ENCODE data around the gene HS1BP3. TPM values are rescaled to one million over a fixed set of nuclear protein-coding genes. Genes with fewer than 3 reads are reported as not detected.

HS1BP3 gene
- total RNA-seq, 1 donor from 2014 or later, result 16.5 TPM

DNA sequence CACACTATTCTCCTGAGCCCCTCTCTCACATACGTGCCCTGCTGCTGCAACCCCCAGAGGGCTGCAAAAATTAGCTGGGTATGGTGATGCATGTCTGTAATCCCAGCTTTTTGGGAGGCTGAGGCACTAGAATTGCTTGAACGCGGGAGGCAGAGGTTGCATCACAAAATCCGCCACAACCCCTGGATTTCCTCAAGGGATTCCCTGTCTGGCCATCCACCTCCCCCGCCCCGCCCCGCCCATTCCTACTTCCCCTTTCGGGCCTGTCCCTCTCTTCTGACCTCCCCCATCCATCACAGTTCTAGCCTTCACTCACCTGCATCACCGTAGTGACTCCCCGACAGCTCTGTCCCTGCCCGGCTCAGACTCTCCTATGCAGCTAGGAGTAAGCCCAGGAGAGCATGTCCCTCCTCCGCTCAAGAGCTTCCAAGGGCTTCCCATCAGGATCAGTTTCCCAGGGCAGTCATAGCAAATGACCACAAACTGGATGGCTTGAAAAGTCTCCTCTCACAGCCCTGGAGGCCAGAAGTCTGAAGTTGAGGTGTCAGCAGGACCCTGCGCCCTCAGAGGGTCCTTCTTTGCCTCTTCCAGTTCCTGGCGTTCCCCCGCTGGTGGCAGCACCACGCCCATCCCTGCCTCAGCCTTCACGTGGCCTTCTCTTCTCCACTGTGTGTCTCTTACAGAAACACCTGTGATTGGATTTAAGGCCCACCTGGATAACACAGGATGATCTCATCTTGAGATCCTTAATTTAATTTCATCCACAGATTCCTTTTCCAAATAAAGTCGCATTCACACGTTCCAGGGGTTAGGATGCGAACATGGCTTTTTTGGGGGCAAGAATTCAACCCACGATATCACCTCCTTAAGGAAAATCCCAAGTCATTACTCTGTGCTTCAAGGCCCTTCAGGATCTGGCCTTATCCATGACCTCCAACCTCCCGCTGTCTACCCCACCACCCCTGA lies 58.5 kb downstream of the HS1BP3 start:
- DNase-seq (ENCODE audit: low spot score in 2 of 2, unreplicated experiment in 2 of 2), result no peak
- Mint-ChIP-seq H3K36me3 (no peaks in the 10 kb centered on the region), H3K4me1 (peaks cover 2% of the 10 kb centered on the region), H3K27ac (no peak overlapping the region), H3K4me3 (no peak overlapping the region), H3K9me3 (no peaks in the 10 kb centered on the region), H3K27me3 (ENCODE audit: low read depth) (no peaks in the 10 kb centered on the region)
- TF ChIP-seq, protein P1, sequence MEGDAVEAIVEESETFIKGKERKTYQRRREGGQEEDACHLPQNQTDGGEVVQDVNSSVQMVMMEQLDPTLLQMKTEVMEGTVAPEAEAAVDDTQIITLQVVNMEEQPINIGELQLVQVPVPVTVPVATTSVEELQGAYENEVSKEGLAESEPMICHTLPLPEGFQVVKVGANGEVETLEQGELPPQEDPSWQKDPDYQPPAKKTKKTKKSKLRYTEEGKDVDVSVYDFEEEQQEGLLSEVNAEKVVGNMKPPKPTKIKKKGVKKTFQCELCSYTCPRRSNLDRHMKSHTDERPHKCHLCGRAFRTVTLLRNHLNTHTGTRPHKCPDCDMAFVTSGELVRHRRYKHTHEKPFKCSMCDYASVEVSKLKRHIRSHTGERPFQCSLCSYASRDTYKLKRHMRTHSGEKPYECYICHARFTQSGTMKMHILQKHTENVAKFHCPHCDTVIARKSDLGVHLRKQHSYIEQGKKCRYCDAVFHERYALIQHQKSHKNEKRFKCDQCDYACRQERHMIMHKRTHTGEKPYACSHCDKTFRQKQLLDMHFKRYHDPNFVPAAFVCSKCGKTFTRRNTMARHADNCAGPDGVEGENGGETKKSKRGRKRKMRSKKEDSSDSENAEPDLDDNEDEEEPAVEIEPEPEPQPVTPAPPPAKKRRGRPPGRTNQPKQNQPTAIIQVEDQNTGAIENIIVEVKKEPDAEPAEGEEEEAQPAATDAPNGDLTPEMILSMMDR (IDR thresholded peaks at IDR 0.05; ENCODE audit: unreplicated experiment), result no peak

DNA sequence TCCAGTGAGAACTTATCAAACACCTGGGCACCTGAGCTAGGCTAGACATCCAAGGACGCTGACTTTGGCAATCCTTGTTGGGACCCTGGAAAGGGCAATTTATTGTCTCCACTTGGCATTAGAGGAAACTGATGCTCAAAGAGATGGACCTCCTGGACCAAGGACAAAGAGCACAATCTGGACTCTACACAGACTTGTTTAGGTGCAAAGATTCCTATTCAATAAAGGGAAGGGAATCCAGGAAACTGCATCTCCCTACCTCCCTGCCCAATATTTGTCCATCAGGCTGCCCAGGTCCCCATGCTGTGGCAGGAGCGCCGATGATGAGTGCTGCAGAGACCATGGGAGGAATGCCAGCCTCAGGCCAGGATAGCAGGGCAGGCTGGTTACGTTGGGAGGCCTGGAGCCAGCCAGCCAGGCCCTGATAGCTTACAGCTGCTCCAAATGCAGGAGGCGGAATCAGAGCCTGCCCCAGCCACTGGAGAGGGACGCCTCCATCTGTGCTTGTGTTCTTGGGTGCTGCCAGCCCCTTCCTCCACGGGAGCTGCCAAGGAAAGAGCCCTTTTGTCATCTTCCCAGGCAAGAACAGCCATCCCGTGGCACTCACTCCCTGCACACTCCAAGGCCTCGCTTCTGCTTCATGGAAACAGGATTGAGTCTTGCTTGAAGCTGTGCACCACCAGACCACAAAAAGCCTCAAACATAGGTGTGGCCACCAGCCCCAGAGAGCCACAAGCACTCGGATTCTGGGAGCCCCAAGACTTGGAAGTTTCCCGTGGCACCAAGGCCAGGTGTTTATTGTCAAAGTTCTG lies 60.0 kb downstream of the HS1BP3 start:
- Mint-ChIP-seq H3K27me3 (ENCODE audit: low read depth) (no peaks in the 10 kb centered on the region), H3K9me3 (no peaks in the 10 kb centered on the region), H3K4me1 (peaks cover 4% of the 10 kb centered on the region), H3K4me3 (no peak overlapping the region), H3K36me3 (no peaks in the 10 kb centered on the region), H3K27ac (no peak overlapping the region)
- DNase-seq (ENCODE audit: low spot score in 2 of 2, unreplicated experiment in 2 of 2), result no peak
- TF ChIP-seq, protein P1 (IDR thresholded peaks at IDR 0.05; ENCODE audit: unreplicated experiment), result no peak

DNA sequence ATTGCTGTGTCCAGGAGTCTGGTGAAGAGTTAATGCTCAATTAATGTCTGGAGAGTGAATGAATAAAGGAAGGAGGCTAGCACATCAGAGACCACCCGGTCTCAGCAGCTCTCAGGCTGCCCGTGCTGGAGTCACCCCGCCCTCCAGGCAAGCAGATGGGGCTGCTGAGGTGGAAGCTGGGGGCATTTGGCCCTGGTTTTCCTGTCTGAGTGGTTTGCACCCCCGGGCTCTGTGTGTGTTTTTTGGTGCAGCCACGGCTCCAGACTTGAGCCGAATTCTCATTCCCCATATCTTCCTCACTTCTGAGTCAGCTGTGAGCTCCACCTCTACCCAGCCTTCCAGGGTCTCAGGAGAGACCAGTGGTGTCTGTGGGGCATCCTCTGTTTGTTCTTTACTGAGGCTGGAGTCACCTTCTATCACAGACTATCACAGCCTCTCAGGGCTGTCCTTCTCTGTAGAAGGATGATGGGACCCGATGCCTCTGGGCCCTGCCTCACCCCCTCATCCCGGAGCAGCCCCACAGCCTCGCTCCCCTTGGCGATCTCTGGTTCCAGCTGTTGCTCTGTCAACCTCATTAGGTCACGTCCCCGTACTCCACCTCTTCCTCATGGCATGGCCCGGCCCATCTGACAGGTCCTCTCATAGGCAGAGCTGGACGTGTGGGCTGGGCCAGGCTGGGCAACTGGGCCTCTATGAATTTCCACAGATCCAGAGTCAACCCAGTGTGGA lies 60.8 kb downstream of the HS1BP3 start:
- TF ChIP-seq, protein P1 (IDR thresholded peaks at IDR 0.05; ENCODE audit: unreplicated experiment), result no peak
- no peaks in the 10 kb centered on the region for H3K9me3 Mint-ChIP-seq
- H3K4me1 Mint-ChIP-seq, result peaks cover 10% of the 10 kb centered on the region
- H3K4me3 Mint-ChIP-seq, result no peak overlapping the region
- DNase-seq (ENCODE audit: low spot score in 2 of 2, unreplicated experiment in 2 of 2), result no peak
- H3K36me3 Mint-ChIP-seq, result no peaks in the 10 kb centered on the region
- H3K27me3 Mint-ChIP-seq (ENCODE audit: low read depth), result no peaks in the 10 kb centered on the region
- H3K27ac Mint-ChIP-seq, result no peak overlapping the region

DNA sequence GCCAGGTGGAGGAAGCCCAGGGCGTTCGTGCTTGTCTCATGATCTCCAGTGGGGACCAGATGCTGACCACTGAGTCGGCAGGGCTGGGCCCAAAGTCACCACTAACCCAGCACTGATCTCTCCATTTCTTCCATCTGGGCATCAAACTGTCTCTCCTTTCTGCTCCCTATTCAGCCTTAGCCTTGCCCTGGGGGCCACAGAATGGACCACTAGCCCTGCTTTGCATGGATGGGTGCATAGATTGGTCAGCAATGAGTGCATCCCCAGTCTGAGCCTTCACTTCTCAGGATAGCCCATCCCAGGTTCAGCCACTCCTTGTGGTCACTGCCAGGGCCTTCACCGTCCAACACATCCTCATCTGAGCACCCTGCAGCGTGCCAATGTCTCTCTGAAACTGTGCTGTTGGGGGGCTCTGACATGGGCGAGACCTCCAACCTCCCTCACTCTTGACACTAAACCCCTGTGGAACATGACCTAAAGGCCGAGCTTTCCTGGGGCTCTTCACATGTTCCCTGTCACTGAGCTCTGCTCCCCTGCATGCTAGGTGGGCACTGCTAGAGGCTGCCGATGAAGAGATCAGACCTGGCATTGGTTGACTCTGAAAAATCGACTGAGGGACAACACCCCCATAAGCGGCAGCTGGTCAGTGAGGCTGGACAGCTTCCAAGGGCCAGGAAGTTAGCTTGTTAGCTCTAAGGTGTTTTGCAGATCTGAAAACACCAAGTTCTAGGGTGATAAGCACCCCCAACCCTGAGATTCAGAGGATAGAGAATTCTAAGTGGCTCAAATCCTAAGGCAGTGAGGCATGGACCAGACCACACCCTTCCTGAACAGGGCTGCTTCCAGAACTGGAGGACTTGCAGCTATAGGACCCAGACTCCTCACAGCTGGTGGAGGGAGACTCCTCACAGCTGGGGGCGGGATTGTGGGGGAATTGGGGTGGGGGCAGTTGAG lies 61.7 kb downstream of the HS1BP3 start:
- H3K27me3 Mint-ChIP-seq (ENCODE audit: low read depth), result no peaks in the 10 kb centered on the region
- no peak overlapping the region for H3K27ac Mint-ChIP-seq
- H3K36me3 Mint-ChIP-seq, result no peaks in the 10 kb centered on the region
- H3K4me1 Mint-ChIP-seq, result peaks cover 20% of the 10 kb centered on the region
- TF ChIP-seq, protein P1 (IDR thresholded peaks at IDR 0.05; ENCODE audit: unreplicated experiment), result no peak
- DNase-seq (ENCODE audit: low spot score in 2 of 2, unreplicated experiment in 2 of 2), result no peak
- H3K4me3 Mint-ChIP-seq, result no peak overlapping the region
- H3K9me3 Mint-ChIP-seq, result no peaks in the 10 kb centered on the region

Data from mesothelial cell of epicardium (in vitro differentiated cells).